Measurements from ENCODE around the gene TBR1.

The TBR1 gene

DNA sequence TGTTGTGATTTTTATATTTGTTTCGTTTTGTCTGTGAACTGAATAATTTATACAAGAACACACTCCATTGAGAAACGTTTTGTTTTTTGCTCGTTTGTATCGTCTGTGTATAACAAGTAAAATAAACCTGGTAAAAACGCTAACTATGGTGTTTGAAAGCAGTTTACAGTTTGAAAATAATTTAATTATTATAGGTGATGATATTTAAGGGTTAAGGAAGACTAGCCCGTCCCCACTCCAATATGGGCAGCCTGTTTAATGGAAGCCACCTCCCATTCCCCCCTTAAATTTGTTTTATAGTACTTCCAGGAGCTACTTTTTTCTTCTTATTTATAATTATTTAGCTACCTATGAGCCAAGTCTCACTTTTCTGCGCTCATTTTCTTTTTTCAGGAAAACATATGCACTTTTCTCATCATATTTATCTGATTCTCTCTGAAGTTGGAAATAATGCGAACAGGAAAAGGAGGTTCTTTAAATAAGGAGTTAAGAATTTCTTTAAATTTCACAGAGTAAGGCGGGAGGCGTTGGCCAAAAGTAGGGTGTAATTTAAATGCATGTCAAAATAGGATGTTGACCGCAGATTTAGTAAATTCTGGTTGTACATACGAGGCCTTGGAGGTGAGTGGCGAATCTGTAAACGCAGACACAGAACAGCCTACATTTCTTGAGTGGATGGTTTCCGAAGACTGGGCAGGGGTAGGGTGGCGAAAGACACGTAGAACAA, 9.8 kb downstream of the TBR1 start:
- H3K4me1 ChIP-seq (ENCODE audit: low read length) = no peaks in the 10 kb centered on the region

GRCh38 chr2:161426455-161426921, 10.4 kb downstream of the TBR1 start:
- Histone ChIP-seq H3K36me3 (replicated peaks; ENCODE audit: low read depth, low read length) (no peaks in the 10 kb centered on the region), H2AFZ (ENCODE audit: low read depth, low read length) (no peak overlapping the region), H3K27me3 (ENCODE audit: low read depth, low read length) (no peaks in the 10 kb centered on the region), H3K9ac (ENCODE audit: low read length) (no peak overlapping the region), H3K79me2 (ENCODE audit: low read length) (no peaks in the 10 kb centered on the region), H3K27ac (ENCODE audit: low read length) (no peak overlapping the region), H4K20me1 (ENCODE audit: insufficient read depth, low read length) (no peaks in the 10 kb centered on the region), H3K4me3 (ENCODE audit: low read length) (no peak overlapping the region), H3K9me3 (ENCODE audit: insufficient read depth, low read length) (no peaks in the 10 kb centered on the region), H3K4me1 (ENCODE audit: low read length) (no peaks in the 10 kb centered on the region), H3K4me2 (ENCODE audit: low read length) (no peak overlapping the region)
- TF ChIP-seq CTCF (IDR thresholded peaks at IDR 0.05; ENCODE audit: low read depth, low read length) (no peak), EZH2phosphoT487 (IDR thresholded peaks at IDR 0.05; ENCODE audit: low read depth) (no peak)

More for the DNA sequence above, 9.8 kb downstream of the TBR1 start:
- TF ChIP-seq CTCF (IDR thresholded peaks at IDR 0.05; ENCODE audit: low read depth, low read length) = no peak
- H3K9ac ChIP-seq (ENCODE audit: low read length) = no peak overlapping the region
- no peak overlapping the region for H3K27ac ChIP-seq (ENCODE audit: low read length)
- no peaks in the 10 kb centered on the region for H3K27me3 ChIP-seq (ENCODE audit: low read depth, low read length)
- H2AFZ ChIP-seq (ENCODE audit: low read depth, low read length) = no peak overlapping the region
- no peaks in the 10 kb centered on the region for H4K20me1 ChIP-seq (ENCODE audit: insufficient read depth, low read length)
- no peaks in the 10 kb centered on the region for H3K36me3 ChIP-seq (replicated peaks; ENCODE audit: low read depth, low read length)
- no peaks in the 10 kb centered on the region for H3K9me3 ChIP-seq (ENCODE audit: insufficient read depth, low read length)
- no peaks in the 10 kb centered on the region for H3K79me2 ChIP-seq (ENCODE audit: low read length)
- no peak overlapping the region for H3K4me2 ChIP-seq (ENCODE audit: low read length)
- no peak overlapping the region for H3K4me3 ChIP-seq (ENCODE audit: low read length)

DNA sequence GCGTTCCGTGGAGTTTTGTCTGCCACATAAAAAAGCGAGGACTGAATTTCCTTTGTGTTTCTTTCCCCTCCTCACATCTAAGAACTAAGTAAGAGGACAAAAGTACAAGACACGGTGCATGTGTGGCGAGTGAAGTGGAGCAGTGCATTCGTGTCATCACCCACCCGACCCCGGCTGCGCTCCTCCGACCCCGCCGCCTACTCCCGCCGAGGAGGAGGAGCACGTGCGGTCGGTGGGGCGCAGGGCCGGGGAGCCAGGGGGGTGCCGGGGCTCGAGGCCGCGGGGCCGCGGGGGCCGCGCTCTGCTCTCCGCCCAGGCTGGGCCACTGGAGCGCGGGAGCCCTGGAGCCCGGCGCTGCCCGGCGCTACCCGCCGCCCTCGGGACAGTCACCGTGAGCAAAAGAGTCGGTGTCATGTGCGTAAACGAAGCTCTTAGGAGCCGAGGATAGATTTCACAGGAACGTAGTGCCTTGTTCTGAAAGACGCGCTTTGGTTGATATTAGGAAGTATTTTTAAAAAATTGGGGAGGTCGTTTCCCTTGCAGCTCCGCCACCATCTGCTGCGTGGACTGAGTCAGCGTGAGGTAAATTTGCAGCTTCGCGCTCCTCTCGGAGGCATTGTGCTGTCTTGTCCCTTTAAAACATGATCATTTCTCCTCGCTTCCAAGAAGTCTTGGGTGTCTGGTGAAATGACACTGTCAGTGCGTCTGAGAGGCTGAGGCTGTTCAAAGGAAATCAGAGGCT, 11.0 kb downstream of the TBR1 start:
- no peak overlapping the region for H3K9ac ChIP-seq (ENCODE audit: low read length)
- H3K36me3 ChIP-seq (replicated peaks; ENCODE audit: low read depth, low read length) = no peaks in the 10 kb centered on the region
- H3K4me1 ChIP-seq (ENCODE audit: low read length) = no peaks in the 10 kb centered on the region
- no peaks in the 10 kb centered on the region for H4K20me1 ChIP-seq (ENCODE audit: insufficient read depth, low read length)
- TF ChIP-seq EZH2phosphoT487 (IDR thresholded peaks at IDR 0.05; ENCODE audit: low read depth) = no peak
- no peak overlapping the region for H2AFZ ChIP-seq (ENCODE audit: low read depth, low read length)
- no peak overlapping the region for H3K27ac ChIP-seq (ENCODE audit: low read length)
- H3K4me2 ChIP-seq (ENCODE audit: low read length) = no peak overlapping the region
- no peaks in the 10 kb centered on the region for H3K27me3 ChIP-seq (ENCODE audit: low read depth, low read length)
- no peaks in the 10 kb centered on the region for H3K9me3 ChIP-seq (ENCODE audit: insufficient read depth, low read length)
- H3K79me2 ChIP-seq (ENCODE audit: low read length) = no peaks in the 10 kb centered on the region
- H3K4me3 ChIP-seq (ENCODE audit: low read length) = no peak overlapping the region

DNA sequence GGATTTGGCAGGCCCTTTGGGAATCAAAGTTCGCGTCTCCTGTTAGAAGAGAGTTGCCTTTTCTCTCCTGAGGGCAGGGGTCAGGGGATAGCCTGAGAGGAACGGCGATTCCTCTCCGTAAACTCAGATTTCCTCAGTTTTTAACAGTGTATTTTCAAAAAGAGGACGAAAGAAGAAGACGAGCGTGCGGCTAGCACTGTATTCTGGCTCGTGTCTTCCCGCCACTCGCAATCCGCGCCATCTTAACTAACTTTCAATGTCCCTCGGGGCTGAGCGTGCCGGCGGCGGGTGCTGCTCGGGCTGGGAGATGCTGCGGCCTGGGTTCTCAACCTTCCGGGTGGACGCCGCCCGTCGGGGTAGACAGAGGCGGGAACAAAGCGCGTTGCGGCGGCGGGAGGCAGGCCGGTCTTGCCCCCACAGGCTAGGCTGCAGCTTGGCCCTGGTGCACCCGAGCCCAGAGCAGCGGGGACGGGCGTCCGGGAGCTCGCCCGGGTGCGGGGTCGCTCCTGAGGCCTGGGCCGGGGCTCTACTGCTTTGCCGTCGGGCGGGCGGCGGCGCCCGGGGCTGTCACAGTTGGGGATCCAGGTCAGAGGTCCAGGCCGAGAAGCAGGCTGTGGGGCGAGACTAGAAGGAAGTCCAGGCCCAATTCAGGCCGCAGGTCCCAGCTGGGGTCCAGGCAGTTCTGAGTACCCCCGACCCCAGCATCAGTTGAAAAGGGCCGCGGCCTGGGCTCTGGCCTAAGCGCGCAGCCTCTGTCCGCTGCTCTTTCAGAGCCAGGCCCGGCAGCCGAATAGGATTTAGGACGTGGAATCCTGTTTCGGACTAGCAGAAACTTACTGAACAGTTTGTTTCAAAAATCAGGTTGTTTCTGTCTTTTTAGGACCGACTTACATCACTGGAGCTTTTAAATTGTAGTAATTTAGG, 11.8 kb downstream of the TBR1 start:
- H3K9me3 ChIP-seq (ENCODE audit: insufficient read depth, low read length) = no peaks in the 10 kb centered on the region
- TF ChIP-seq CTCF (IDR thresholded peaks at IDR 0.05; ENCODE audit: low read depth, low read length) (no peak), EZH2phosphoT487 (IDR thresholded peaks at IDR 0.05; ENCODE audit: low read depth) (no peak)
- no peak overlapping the region for H3K4me3 ChIP-seq (ENCODE audit: low read length)
- no peaks in the 10 kb centered on the region for H3K79me2 ChIP-seq (ENCODE audit: low read length)
- no peaks in the 10 kb centered on the region for H3K27me3 ChIP-seq (ENCODE audit: low read depth, low read length)
- H2AFZ ChIP-seq (ENCODE audit: low read depth, low read length) = no peak overlapping the region
- H3K27ac ChIP-seq (ENCODE audit: low read length) = no peak overlapping the region
- no peak overlapping the region for H3K9ac ChIP-seq (ENCODE audit: low read length)
- no peaks in the 10 kb centered on the region for H3K36me3 ChIP-seq (replicated peaks; ENCODE audit: low read depth, low read length)
- no peak overlapping the region for H3K4me2 ChIP-seq (ENCODE audit: low read length)
- H3K4me1 ChIP-seq (ENCODE audit: low read length) = no peaks in the 10 kb centered on the region
- H4K20me1 ChIP-seq (ENCODE audit: insufficient read depth, low read length) = no peaks in the 10 kb centered on the region
